ENCODE measurements around the gene RNMT. TPM values are rescaled to one million over a fixed set of nuclear protein-coding genes. Genes with fewer than 3 reads are reported as not detected.
"Not testable (repeated sequence)": the region's sequence is repeated elsewhere in the genome, so short reads cannot be mapped to it uniquely, and the experiment has no call there.

The RNMT gene
- total RNA-seq, 1 experiment from 2014 or later, result 58.0 TPM

DNA sequence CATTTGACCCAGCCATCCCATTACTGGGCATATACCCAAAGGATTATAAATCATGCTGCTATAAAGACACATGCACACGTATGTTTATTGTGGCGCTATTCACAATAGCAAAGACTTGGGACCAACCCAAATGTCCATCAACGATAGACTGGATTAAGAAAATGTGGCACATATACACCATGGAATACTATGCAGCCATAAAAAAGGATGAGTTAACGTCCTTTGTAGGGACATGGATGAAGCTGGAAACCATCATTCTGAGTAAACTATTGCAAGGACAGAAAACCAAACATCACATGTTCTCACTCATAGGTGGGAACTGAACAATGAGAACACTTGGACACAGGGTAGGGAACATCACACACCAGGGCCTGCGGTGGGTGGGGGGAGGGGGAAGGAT is 31.1 kb upstream of the RNMT start:
- BruUV-seq (replicated peaks); H3K4me2 ChIP-seq (ENCODE audit: low read length); H3K27ac ChIP-seq (ENCODE audit: low read depth, low read length); POLR2A ChIA-PET; H3K4me3 ChIP-seq (replicated peaks in 1 of 2; ENCODE audit: low read depth in 1 of 2, low read length in 2 of 2); H3K9me2 ChIP-seq (ENCODE audit: insufficient read depth); RAD21 ChIA-PET (ENCODE audit: low non-redundant PET in 1 of 2, low total read pairs in 2 of 2, uncharacterized antibody in 2 of 2, unreplicated experiment in 2 of 2); H3K27me3 ChIP-seq (ENCODE audit: insufficient read depth, low read length); H4K20me1 ChIP-seq (ENCODE audit: insufficient read depth); intact Hi-C loops (cut with micrococcal nuclease); H3K9ac ChIP-seq (ENCODE audit: low read length); DNase-seq (ENCODE audit: low read depth, low spot score); H3K4me1 ChIP-seq (ENCODE audit: control insufficient read depth in 1 of 2, insufficient read depth in 2 of 2, low read length in 2 of 2); H2AFZ ChIP-seq (ENCODE audit: low read depth, low read length, poor library complexity, severe bottlenecking); ATAC-seq; H3K36me3 ChIP-seq (ENCODE audit: control insufficient read depth in 1 of 2, insufficient read depth in 2 of 2, low read length in 2 of 2); H3K9me3 ChIP-seq (ENCODE audit: control insufficient read depth in 1 of 2, insufficient read depth in 1 of 2, low read depth in 1 of 2, low read length in 2 of 2); CTCF ChIA-PET: not testable (repeated sequence)
- H3K79me2 ChIP-seq (ENCODE audit: insufficient read depth, low read length), result peaks cover 70% of the 10 kb centered on the region

DNA sequence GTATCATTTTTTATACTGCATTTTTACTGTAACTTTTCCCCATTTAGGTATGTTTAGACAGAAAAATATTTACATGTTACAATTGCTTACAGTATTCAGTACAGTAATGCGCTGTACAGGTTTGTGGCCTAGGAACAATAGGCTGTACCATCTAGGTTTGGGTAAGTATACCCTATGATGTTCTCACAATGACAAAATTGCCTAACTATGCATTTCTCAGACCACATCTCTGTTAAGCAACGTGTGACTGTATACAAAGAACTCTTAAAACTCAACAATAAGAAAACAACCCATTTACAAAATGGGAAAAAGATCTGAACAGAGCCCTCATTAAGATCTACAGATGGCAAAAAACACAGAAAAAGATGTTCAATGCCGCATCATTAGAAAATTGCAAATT is 29.5 kb upstream of the RNMT start:
- Histone ChIP-seq H2AFZ (ENCODE audit: low read depth, low read length, poor library complexity, severe bottlenecking) (no peak overlapping the region), H3K9ac (ENCODE audit: low read length) (no peak overlapping the region), H3K79me2 (ENCODE audit: insufficient read depth, low read length) (peaks cover 76% of the 10 kb centered on the region), H3K36me3 (ENCODE audit: control insufficient read depth in 1 of 2, insufficient read depth in 2 of 2, low read length in 2 of 2) (peaks cover 0 to 9% of the 10 kb centered on the region in 2 experiments; a peak in 1 of 4 replicates), H3K27me3 (ENCODE audit: insufficient read depth, low read length) (no peaks in the 10 kb centered on the region), H3K9me3 (ENCODE audit: control insufficient read depth in 1 of 2, insufficient read depth in 1 of 2, low read depth in 1 of 2, low read length in 2 of 2) (peaks cover 6% of the 10 kb centered on the region in 2 experiments; a peak in 2 of 4 replicates), H3K27ac (ENCODE audit: low read depth, low read length) (no peak overlapping the region), H3K9me2 (ENCODE audit: insufficient read depth) (no peaks in the 10 kb centered on the region), H4K20me1 (ENCODE audit: insufficient read depth) (no peaks in the 10 kb centered on the region), H3K4me3 (replicated peaks in 1 of 2; ENCODE audit: low read depth in 1 of 2, low read length in 2 of 2) (no peak overlapping the region), H3K4me1 (ENCODE audit: control insufficient read depth in 1 of 2, insufficient read depth in 2 of 2, low read length in 2 of 2) (no peaks in the 10 kb centered on the region), H3K4me2 (ENCODE audit: low read length) (no peak overlapping the region)
- ChIA-PET POLR2A (no interaction called here), RAD21 (ENCODE audit: low non-redundant PET in 1 of 2, low total read pairs in 2 of 2, uncharacterized antibody in 2 of 2, unreplicated experiment in 2 of 2) (no interaction called here), CTCF (no interaction called here)
- no TSS peak for BruUV-seq (replicated peaks)
- no peak for DNase-seq (ENCODE audit: low read depth, low spot score)
- ATAC-seq, result no peak
- intact Hi-C loops (cut with micrococcal nuclease), result no loop called here
- no peak for TF ChIP-seq SP1 (IDR thresholded peaks at IDR 0.05; ENCODE audit: low read depth)
- no peak for TF ChIP-seq FOSL1 (IDR thresholded peaks at IDR 0.05; ENCODE audit: low read depth)
- TF ChIP-seq RAD21 (IDR thresholded peaks at IDR 0.05; ENCODE audit: low read depth), result no peak
- no peak for TF ChIP-seq ELF1 (IDR thresholded peaks at IDR 0.05; ENCODE audit: borderline replicate concordance, low read depth)
- no peak for TF ChIP-seq JUND (IDR thresholded peaks at IDR 0.05)
- TF ChIP-seq TCF7L2 (IDR thresholded peaks at IDR 0.05; ENCODE audit: borderline replicate concordance, extremely low read depth, insufficient read depth, insufficient read length), result no peak
- TF ChIP-seq, protein P1, sequence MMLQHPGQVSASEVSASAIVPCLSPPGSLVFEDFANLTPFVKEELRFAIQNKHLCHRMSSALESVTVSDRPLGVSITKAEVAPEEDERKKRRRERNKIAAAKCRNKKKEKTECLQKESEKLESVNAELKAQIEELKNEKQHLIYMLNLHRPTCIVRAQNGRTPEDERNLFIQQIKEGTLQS (IDR thresholded peaks at IDR 0.05), result no peak
- TF ChIP-seq, protein P2, sequence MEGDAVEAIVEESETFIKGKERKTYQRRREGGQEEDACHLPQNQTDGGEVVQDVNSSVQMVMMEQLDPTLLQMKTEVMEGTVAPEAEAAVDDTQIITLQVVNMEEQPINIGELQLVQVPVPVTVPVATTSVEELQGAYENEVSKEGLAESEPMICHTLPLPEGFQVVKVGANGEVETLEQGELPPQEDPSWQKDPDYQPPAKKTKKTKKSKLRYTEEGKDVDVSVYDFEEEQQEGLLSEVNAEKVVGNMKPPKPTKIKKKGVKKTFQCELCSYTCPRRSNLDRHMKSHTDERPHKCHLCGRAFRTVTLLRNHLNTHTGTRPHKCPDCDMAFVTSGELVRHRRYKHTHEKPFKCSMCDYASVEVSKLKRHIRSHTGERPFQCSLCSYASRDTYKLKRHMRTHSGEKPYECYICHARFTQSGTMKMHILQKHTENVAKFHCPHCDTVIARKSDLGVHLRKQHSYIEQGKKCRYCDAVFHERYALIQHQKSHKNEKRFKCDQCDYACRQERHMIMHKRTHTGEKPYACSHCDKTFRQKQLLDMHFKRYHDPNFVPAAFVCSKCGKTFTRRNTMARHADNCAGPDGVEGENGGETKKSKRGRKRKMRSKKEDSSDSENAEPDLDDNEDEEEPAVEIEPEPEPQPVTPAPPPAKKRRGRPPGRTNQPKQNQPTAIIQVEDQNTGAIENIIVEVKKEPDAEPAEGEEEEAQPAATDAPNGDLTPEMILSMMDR (IDR thresholded peaks at IDR 0.05 in 2 of 3, conservative IDR thresholded peaks at IDR 0.05 in 1 of 3; ENCODE audit: borderline replicate concordance in 1 of 3, insufficient read depth in 1 of 3, low read depth in 2 of 3, low read length in 2 of 3), result no peak
- TF ChIP-seq CBX3 (IDR thresholded peaks at IDR 0.05; ENCODE audit: low read depth), result no peak
- TF ChIP-seq, protein P3, sequence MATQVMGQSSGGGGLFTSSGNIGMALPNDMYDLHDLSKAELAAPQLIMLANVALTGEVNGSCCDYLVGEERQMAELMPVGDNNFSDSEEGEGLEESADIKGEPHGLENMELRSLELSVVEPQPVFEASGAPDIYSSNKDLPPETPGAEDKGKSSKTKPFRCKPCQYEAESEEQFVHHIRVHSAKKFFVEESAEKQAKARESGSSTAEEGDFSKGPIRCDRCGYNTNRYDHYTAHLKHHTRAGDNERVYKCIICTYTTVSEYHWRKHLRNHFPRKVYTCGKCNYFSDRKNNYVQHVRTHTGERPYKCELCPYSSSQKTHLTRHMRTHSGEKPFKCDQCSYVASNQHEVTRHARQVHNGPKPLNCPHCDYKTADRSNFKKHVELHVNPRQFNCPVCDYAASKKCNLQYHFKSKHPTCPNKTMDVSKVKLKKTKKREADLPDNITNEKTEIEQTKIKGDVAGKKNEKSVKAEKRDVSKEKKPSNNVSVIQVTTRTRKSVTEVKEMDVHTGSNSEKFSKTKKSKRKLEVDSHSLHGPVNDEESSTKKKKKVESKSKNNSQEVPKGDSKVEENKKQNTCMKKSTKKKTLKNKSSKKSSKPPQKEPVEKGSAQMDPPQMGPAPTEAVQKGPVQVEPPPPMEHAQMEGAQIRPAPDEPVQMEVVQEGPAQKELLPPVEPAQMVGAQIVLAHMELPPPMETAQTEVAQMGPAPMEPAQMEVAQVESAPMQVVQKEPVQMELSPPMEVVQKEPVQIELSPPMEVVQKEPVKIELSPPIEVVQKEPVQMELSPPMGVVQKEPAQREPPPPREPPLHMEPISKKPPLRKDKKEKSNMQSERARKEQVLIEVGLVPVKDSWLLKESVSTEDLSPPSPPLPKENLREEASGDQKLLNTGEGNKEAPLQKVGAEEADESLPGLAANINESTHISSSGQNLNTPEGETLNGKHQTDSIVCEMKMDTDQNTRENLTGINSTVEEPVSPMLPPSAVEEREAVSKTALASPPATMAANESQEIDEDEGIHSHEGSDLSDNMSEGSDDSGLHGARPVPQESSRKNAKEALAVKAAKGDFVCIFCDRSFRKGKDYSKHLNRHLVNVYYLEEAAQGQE (IDR thresholded peaks at IDR 0.05; ENCODE audit: low read depth), result no peak
- TF ChIP-seq ZNF274 (IDR thresholded peaks at IDR 0.05; ENCODE audit: low read depth, low read length), result no peak
- TF ChIP-seq EGR1 (IDR thresholded peaks at IDR 0.05; ENCODE audit: low read depth), result no peak
- no peak for TF ChIP-seq CEBPB (IDR thresholded peaks at IDR 0.05; ENCODE audit: low read depth)
- no peak for TF ChIP-seq SRF (IDR thresholded peaks at IDR 0.05; ENCODE audit: low read depth)
- no peak for TF ChIP-seq EZH2 (IDR thresholded peaks at IDR 0.05)

Measured in HCT116 (cell line).